Kidney (tissue), 14 donors: ENCODE measurements around the gene PTPN1. TPM values are rescaled to one million over a fixed set of nuclear protein-coding genes. Genes with fewer than 3 reads are reported as not detected.

Experiments
- DNase-seq, 5 donors: peaks; one replicate each; pipeline ENCODE4 v3.0.0-alpha.2; 2013 to 2020
- FAIRE-seq: peaks from 2 replicates; lab custom pipeline; 2012; peaks lifted over from hg19 to GRCh38; lab: Jason Lieb, UNC
- H3K27ac ChIP-seq, 2 donors: one replicate each; pipeline ENCODE4 v1.7.0; 2013; ENCODE audit warnings: low read depth in 2 of 2, low read length in 2 of 2, inconsistent platforms in 1 of 2
- H3K27me3 ChIP-seq: one replicate; pipeline ENCODE4 v1.7.1; 2013; ENCODE audit warnings: low read length, inconsistent platforms; ENCODE audit not compliant: control insufficient read depth, insufficient read depth
- H3K36me3 ChIP-seq, 3 donors: one replicate each; pipeline versions ENCODE4 v1.7.0 to v1.7.1; 2013; ENCODE audit warnings: low read length in 3 of 3, control low read depth in 1 of 3, inconsistent platforms in 1 of 3; ENCODE audit not compliant: insufficient read depth in 3 of 3, control insufficient read depth in 2 of 3
- H3K4me1 ChIP-seq, 3 donors: one replicate each; pipeline versions ENCODE4 v1.7.0 to v1.7.1; 2013; ENCODE audit warnings: low read length in 3 of 3, inconsistent platforms in 1 of 3, low read depth in 1 of 3; ENCODE audit not compliant: control insufficient read depth in 2 of 3, insufficient read depth in 2 of 3
- H3K4me3 ChIP-seq, 3 donors: one replicate each; pipeline versions ENCODE4 v1.7.0 to v1.8.1; 2013; ENCODE audit warnings: low read length in 3 of 3, control low read depth in 1 of 3, inconsistent platforms in 1 of 3
- H3K9ac ChIP-seq, 3 donors: one replicate each; pipeline versions ENCODE4 v1.7.0 to v1.7.1; 2013; ENCODE audit warnings: low read length in 3 of 3, control low read depth in 1 of 3, inconsistent platforms in 1 of 3
- H3K9me3 ChIP-seq, 3 donors: one replicate each; pipeline versions ENCODE4 v1.7.0 to v1.7.1; 2013; ENCODE audit warnings: low read length in 3 of 3, control low read depth in 1 of 3, inconsistent platforms in 1 of 3; ENCODE audit not compliant: control insufficient read depth in 2 of 3, insufficient read depth in 1 of 3
- intact Hi-C: fragments of 100-400 bp; cut with DNase I; formaldehyde crosslinking; loops from one replicate; pipeline ENCODE4 v1.11.1; 2022
- polyA plus RNA-seq: library from polyadenylated mRNA; stranded (reverse); fragments of 350-450 nt; fragmentation: Illumina TruSeq; extraction: RNeasy Lipid Tissue Mini Kit (QIAGEN cat#74804); gene quantifications from one replicate; pipeline ENCODE4 v1.2.3, GENCODE V29; 2014; ENCODE audit warnings: low read depth, low replicate concordance; ENCODE audit not compliant: insufficient read depth
- total RNA-seq: library from RNA; stranded (reverse); fragmentation: NEBNext Ultra II Directional; extraction: Animal tissue kit (Norgen Biotek cat#: 25700); gene quantifications from one replicate; pipeline ENCODE4 v1.2.1, GENCODE V29; 2021
- TF ChIP-seq, protein P1 (sequence below): IDR thresholded peaks from 3 replicates; pipeline ENCODE4 v1.5.1; 2012; ENCODE audit warnings: mild to moderate bottlenecking, moderate library complexity, borderline replicate concordance; ENCODE audit not compliant: insufficient read depth; ENCODE audit errors: extremely low read depth
- donor health status: control.
- donor health status: control.
- donor health status: control.
- donor health status: control.
- donor health status: control.
- donor health status: DM: yes; HTN: yes; CAD: no.
- donor health status: Normal renal cell carcinoma (clear cell type).

PTPN1 gene
- total and polyA plus RNA-seq, 2 donors from 2014 or later = 29.6 to 80.4 TPM

DNA sequence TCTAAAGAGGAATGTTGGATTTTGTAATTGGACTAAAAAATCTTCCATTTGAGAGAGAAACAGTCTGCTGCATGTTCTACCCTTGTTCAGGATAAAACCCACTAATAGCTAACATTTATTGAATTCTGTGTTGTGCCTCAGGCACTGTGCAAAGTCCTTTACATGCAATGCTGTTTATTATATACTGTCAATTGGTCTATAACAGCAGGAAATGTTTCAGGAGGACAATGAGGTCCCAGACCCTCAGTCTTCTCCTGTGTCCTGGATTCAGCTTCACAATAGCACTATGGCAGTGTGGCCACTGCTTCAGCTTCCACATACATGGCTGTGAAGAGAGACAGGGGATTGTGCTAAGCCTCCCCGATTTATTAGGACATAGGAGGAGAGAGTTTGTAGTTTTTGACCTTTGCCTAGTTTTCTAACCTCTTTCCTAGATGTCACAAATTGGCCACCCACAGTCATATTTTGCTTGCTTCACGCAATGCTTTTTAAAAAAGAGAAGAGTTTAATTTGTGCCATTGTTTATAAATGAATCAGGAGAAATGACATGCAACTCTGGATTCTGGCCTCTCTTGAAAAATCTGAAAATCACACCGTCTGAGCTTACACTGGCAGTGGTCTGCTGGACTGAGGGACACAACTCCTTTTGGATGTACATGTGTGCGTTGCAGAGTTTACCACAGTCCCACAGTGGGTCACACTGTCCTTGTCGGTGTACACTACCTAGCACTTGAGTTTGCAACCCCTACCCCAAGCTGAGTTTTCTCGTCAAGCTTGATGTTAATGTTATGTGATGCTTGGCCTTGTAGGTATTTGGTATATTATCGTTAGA is 11.3 kb downstream of the PTPN1 start:
- H3K4me1 ChIP-seq = peaks cover 0 to 30% (median 16%) of the 10 kb centered on the region in 3 donors
- TF ChIP-seq, protein P1, sequence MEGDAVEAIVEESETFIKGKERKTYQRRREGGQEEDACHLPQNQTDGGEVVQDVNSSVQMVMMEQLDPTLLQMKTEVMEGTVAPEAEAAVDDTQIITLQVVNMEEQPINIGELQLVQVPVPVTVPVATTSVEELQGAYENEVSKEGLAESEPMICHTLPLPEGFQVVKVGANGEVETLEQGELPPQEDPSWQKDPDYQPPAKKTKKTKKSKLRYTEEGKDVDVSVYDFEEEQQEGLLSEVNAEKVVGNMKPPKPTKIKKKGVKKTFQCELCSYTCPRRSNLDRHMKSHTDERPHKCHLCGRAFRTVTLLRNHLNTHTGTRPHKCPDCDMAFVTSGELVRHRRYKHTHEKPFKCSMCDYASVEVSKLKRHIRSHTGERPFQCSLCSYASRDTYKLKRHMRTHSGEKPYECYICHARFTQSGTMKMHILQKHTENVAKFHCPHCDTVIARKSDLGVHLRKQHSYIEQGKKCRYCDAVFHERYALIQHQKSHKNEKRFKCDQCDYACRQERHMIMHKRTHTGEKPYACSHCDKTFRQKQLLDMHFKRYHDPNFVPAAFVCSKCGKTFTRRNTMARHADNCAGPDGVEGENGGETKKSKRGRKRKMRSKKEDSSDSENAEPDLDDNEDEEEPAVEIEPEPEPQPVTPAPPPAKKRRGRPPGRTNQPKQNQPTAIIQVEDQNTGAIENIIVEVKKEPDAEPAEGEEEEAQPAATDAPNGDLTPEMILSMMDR = no peak

DNA sequence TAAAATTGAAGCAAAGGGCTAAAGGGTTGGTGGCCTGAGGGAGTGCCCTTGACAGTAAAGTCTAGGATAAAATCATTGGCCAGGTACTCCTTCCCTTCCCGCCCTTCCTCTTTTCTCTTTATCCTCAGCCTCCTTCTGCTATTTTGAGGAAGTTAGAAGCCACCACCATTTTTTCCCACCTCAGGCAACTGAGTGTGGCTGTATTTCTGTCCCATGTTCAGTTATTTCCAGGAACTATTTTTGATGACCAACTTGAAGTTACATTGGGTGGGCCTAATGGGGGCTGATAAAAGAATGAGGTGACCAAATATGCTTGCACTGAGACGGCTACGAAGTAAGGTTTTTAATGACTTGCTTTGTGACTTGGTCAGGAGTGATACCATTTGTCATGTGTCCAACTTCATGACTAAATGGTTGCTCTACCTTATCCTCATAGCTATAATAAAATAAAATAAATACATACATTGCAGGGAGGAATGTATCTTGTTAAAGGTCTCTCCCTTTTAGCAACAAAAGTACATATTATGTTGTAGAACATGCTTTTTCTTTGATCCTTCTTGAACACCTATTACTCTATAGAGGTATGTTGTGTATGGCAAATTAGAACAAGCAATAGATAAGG is 12.0 kb downstream of the PTPN1 start:
- H3K36me3 ChIP-seq = no peaks in the 10 kb centered on the region
- peaks cover 0 to 32% (median 21%) of the 10 kb centered on the region in 3 donors for H3K4me1 ChIP-seq
- DNase-seq (no peak), FAIRE-seq (no peak)
- H3K4me3 ChIP-seq = no peak overlapping the region
- TF ChIP-seq, protein P1 = no peak
- intact Hi-C loops = no loop called here
- H3K27ac ChIP-seq = no peak overlapping the region
- H3K9ac ChIP-seq = no peak overlapping the region
- H3K27me3 ChIP-seq = no peaks in the 10 kb centered on the region
- no peaks in the 10 kb centered on the region for H3K9me3 ChIP-seq

More for the DNA sequence above, 11.3 kb downstream of the PTPN1 start:
- FAIRE-seq = no peak
- no peaks in the 10 kb centered on the region for H3K9me3 ChIP-seq
- intact Hi-C loops = no loop called here
- H3K27ac ChIP-seq = no peak overlapping the region
- no peak overlapping the region for H3K4me3 ChIP-seq
- H3K36me3 ChIP-seq = no peaks in the 10 kb centered on the region
- H3K27me3 ChIP-seq = no peaks in the 10 kb centered on the region
- DNase-seq = no peak
- H3K9ac ChIP-seq = no peak overlapping the region

DNA sequence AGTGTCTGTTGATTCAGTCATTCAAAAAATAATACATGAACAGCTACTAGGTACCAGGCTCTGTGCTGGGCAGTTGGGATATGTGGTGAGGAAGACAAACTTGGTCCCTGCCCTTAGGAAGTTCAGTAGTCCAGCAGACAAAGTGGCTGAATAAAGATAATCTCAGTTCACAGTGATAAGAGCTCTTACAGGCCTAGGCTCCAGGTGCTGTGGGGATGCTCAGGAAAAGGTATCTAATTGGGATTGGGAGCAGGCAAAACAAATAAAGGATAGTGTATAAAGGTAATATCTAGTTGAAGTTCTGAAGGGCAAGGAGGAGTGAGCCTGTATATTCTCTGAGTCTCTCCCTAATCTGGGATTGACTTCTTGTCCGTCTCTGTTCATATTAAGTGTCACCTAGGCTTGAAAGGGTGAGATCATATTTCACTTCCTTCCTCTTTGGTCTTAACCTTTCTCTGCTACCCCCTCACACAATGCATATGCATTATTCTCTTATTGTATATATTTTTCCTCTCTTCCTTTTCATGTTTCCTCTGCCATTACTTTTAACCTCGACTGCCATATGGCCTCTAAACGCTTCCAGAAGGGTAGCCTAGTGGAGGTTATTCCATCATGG is 13.5 kb downstream of the PTPN1 start:
- H3K27me3 ChIP-seq = no peaks in the 10 kb centered on the region
- no peak overlapping the region for H3K27ac ChIP-seq
- FAIRE-seq (no peak), DNase-seq (no peak)
- peaks cover 0 to 29% (median 23%) of the 10 kb centered on the region in 3 donors for H3K4me1 ChIP-seq
- H3K4me3 ChIP-seq = no peak overlapping the region
- no peak overlapping the region for H3K9ac ChIP-seq
- no peaks in the 10 kb centered on the region for H3K36me3 ChIP-seq
- intact Hi-C loops = no loop called here
- TF ChIP-seq, protein P1 = no peak
- no peaks in the 10 kb centered on the region for H3K9me3 ChIP-seq
